KOPT-K1 (cell line): ENCODE measurements around the gene ANK3.

Source experiments
- H3K27ac ChIP-seq: fragments of 200-600 bp; sonication (generic); 2 replicates; pipeline ENCODE4 v1.5.1; 2016; ENCODE audit warnings: antibody characterized with exemption, mild to moderate bottlenecking, low read depth, low read length; ENCODE audit not compliant: poor library complexity, severe bottlenecking
- H3K36me3 ChIP-seq: fragments of 200-600 bp; sonication (generic); 2 replicates; pipeline ENCODE4 v1.5.1; 2017; ENCODE audit warnings: antibody characterized with exemption, mild to moderate bottlenecking, low read length, moderate library complexity; ENCODE audit not compliant: insufficient read depth
- H3K9me3 ChIP-seq: fragments of 200-600 bp; sonication (generic); 2 replicates; pipeline ENCODE4 v1.5.1; 2017; ENCODE audit warnings: antibody characterized with exemption, low read length, mild to moderate bottlenecking; ENCODE audit not compliant: insufficient read depth, poor library complexity, severe bottlenecking

ANK3 gene

GRCh38 chr10:60396766-60397165 is 7.1 kb upstream of the ANK3 start:
- no peaks in the 10 kb centered on the region for H3K36me3 ChIP-seq
- H3K9me3 ChIP-seq = no peaks in the 10 kb centered on the region
- H3K27ac ChIP-seq = no peak overlapping the region

GRCh38 chr10:60395711-60396110 is 6.0 kb upstream of the ANK3 start:
- Histone ChIP-seq H3K27ac (no peak overlapping the region), H3K9me3 (no peaks in the 10 kb centered on the region), H3K36me3 (no peaks in the 10 kb centered on the region)

DNA sequence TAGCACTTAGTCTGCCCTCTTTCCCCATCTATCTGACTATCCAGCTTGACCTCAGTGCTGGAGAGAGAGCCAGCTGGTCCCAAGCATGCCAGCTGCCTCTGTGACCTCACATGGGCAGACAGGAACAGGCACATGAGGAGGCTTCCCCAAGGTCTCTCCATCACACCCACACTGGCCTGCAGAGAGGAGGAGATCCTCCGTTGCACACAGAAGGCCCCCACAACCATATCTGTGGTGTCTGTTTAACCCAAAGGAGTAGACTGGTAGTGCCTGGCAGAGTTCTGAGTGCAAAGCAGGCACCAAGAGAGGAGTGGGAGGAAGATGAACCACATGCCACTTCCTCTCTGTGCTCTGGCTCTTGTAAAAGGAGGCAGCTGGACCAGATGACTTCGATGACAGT is 4.8 kb upstream of the ANK3 start:
- H3K36me3 ChIP-seq = no peaks in the 10 kb centered on the region
- H3K27ac ChIP-seq = no peak overlapping the region
- H3K9me3 ChIP-seq = no peaks in the 10 kb centered on the region

DNA sequence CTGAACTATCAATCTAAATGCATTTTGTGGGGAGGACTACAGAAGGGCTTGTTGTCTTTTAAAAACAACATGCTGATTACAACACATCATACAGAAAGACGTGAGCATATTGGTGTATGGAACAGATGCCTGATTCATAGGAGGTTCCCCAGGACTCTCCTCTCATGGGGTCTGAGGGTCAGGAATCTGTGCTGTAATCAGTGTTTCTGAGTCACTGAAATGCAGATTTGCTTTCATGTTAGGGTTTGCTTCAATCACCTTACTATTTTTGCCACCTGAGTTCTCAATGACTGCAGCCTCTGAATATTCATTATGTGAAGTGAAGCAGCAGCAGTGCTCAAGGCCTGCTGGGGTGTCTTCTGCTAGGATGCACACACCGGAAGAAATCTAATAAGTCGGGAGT is 550 bp upstream of the ANK3 start:
- H3K9me3 ChIP-seq = no peaks in the 10 kb centered on the region
- H3K27ac ChIP-seq = no peak overlapping the region
- H3K36me3 ChIP-seq = no peaks in the 10 kb centered on the region

DNA sequence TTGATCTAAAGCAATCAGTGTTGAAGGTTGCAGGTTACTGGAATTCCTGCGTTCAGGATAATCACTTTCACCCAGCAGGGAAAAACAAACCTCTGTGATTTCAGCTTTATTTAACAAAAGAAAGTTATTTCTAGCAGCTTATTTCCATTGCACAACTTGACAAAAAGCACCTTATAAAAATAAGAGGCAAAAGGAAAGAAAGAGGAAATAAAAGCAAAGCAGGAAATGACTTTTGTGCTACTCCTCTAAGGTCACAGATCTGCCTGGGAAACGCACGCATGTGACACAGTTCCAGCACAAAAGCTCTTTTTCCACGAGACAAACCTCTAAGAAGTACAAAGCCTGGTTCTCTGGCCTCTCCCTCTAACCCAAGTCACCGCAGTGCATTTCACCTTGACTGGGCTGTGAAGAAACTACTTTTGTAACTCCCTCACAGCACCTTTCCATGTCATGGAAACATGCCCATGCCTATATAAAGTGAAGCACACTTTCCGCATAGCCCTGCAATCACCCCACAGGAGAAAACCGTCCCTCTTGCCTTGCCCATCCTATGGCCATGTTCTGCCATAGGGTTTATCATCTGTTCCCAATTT is 870 bp downstream of the ANK3 start:
- H3K9me3 ChIP-seq = no peaks in the 10 kb centered on the region
- H3K27ac ChIP-seq = no peak overlapping the region
- no peaks in the 10 kb centered on the region for H3K36me3 ChIP-seq

DNA sequence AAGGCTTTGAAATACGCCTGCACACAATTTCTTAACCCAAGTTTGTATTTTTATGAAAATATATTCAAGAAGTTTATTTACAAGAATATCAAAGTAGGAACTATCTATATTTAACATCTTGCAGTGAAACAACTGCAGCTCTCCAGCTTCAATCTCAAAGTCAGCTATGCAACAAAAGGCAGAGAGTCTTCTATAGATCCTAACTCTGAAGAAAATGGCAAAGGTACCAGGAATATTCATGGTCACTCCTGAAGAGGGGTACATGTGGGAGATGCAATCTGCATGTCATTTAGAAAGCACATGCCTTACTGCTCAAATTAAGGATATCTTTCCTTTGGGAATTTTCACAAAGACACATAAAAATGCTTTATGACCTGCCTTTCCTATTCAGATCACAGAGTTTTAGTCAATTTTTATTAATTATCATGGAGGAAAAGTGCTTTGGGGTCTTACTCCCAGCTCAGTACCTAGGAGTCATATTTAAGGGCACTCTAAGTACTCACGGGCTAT is 1.5 kb downstream of the ANK3 start:
- Histone ChIP-seq H3K9me3 (no peaks in the 10 kb centered on the region), H3K36me3 (no peaks in the 10 kb centered on the region), H3K27ac (no peak overlapping the region)

DNA sequence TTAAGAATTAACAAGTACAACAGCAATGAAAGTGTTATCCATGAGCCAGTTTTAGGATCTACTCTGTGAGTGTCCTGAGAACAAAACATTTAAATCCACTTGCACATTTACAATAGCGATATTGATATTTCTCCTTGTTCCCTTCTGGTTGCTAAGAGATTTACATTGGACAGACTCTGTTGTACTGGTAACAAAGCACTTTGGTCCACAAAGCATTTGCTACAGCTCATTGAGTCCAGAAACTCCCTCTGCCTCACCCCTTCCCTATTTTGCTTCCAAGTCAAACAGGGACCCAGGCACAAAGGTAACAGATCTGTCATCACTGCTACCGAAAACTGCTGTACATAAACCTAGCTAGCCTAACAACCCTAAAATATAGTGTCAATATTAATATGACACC is 2.1 kb downstream of the ANK3 start:
- Histone ChIP-seq H3K27ac (no peak overlapping the region), H3K9me3 (no peaks in the 10 kb centered on the region), H3K36me3 (no peaks in the 10 kb centered on the region)

- no peaks in the 10 kb centered on the region for H3K9me3 ChIP-seq
- H3K27ac ChIP-seq = no peak overlapping the region
- H3K36me3 ChIP-seq = no peaks in the 10 kb centered on the region
Measured at GRCh38 chr10:60385399-60385738, 4.3 kb downstream of the ANK3 start.

DNA sequence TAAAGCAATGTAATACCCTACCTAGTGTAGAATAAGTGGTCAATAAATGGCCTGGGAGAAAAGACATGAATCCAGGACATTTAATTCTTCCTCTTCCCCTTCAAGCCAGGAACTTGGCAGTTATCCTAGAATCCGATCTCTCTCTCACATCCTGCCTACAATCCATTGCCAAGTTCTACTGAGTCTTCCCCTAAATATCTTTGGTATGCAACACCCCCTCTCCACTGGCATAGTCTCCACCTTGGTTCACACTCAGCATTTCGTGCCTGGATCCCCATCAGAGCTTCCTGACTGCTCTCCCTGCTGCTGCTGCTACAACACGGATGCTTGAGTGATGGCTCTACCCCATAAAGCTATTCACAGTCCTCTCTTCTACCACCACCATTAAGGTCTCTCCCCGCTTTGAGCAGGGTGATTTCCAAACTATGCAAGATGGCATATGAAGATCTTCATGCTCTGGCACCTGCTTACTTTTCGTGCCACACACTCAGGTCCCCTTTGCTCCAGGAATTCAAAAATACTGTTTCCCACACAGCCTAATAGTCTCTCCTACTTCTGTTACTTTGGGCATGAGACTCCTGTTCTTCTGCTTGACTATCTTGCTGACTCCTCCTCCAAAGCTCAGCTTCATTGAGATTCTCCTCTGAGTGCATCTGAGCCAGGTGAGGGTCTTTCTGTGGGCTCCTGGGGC is 4.8 kb downstream of the ANK3 start:
- H3K36me3 ChIP-seq = no peaks in the 10 kb centered on the region
- no peaks in the 10 kb centered on the region for H3K9me3 ChIP-seq
- H3K27ac ChIP-seq = no peak overlapping the region

DNA sequence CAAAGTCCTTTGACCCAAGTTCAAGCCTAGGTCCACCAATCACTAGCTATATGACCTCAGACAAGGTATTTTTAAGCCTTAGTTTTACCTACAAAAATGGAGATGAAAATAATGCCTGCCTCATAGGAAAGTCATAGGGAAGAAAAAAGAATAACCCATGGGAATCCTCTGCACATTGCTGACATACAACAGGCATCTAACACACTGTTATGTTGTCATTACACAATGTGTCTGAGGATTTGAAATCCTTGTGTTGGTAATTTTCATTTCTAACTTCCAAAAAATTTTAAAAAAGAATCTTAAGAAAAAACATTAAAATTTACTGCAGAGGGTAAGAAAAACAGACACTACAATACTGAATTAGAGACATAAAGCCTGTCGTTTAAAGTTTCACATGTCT is 5.7 kb downstream of the ANK3 start:
- H3K36me3 ChIP-seq = no peaks in the 10 kb centered on the region
- no peaks in the 10 kb centered on the region for H3K9me3 ChIP-seq
- no peak overlapping the region for H3K27ac ChIP-seq

GRCh38 chr10:60382946-60383681 is 6.6 kb downstream of the ANK3 start:
- Histone ChIP-seq H3K27ac (no peak overlapping the region), H3K9me3 (no peaks in the 10 kb centered on the region)

GRCh38 chr10:60380781-60381180 is 8.9 kb downstream of the ANK3 start:
- Histone ChIP-seq H3K36me3 (no peaks in the 10 kb centered on the region), H3K27ac (no peak overlapping the region), H3K9me3 (no peaks in the 10 kb centered on the region)

More at GRCh38 chr10:60382946-60383681, 6.6 kb downstream of the ANK3 start:
- no peaks in the 10 kb centered on the region for H3K36me3 ChIP-seq

- no peaks in the 10 kb centered on the region for H3K36me3 ChIP-seq
- H3K27ac ChIP-seq = no peak overlapping the region
- no peaks in the 10 kb centered on the region for H3K9me3 ChIP-seq
Measured at GRCh38 chr10:60377955-60378354, 11.7 kb downstream of the ANK3 start.

GRCh38 chr10:60377042-60377352 is 12.7 kb downstream of the ANK3 start:
- Histone ChIP-seq H3K27ac (no peak overlapping the region), H3K9me3 (no peaks in the 10 kb centered on the region)

DNA sequence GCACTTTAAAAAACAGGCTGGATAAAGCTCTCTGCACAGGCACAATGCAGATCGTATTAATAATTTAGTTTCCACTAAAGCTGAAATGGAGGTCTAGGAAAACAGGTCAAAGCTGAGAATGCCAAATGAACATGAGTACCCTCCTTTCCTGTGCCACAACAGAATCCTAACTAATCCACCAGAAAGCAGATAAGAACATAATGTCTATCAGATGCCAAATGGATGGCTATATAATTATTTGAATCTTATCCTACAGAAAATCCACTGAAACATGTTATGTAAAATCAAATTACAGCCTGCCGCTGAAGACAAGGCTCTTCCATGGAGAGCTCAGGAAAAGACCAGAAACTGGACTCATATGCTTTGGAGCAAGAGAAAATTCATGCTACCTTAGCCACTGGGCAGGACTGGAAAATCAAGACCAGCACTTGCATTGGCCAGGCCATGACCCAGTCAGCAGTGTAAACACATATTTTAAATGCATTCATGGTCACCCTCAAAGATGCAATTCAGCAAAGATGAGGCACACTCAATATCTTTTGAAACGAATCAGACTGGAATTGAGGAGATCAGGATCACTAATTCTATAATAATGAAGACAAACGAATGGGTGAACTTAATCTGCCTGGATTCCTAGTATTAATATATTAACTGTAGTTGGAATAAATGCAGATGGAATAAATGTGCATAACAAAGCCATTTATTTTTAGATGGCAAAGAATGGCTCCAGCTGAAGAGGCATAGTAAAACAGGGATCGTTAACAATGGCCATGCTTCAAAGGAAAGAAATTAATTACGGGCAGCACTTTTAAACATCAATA is 13.2 kb downstream of the ANK3 start:
- Histone ChIP-seq H3K27ac (no peak overlapping the region), H3K9me3 (no peaks in the 10 kb centered on the region), H3K36me3 (no peaks in the 10 kb centered on the region)

More at GRCh38 chr10:60377042-60377352, 12.7 kb downstream of the ANK3 start:
- H3K36me3 ChIP-seq = no peaks in the 10 kb centered on the region
